Mucosa of descending colon (tissue), 3 donors: ENCODE data around the gene LGI2. TPM values are rescaled to one million over a fixed set of nuclear protein-coding genes. Genes with fewer than 3 reads are reported as not detected.

Source experiments
- ATAC-seq: fragments of 200-7000 bp; cut with Tn5 transposase; one replicate; pipeline ENCODE4 v1.9.1; 2020; ENCODE audit warnings: mild to moderate bottlenecking, moderate library complexity
- DNase-seq, 3 donors: peaks; one replicate each; pipeline ENCODE4 v3.0.0-alpha.2; 2020
- H3K36me3 ChIP-seq: fragments of 200-600 bp; one replicate; pipeline ENCODE4 v1.8.0; 2021; ENCODE audit warnings: low read depth, mild to moderate bottlenecking
- H3K4me1 ChIP-seq: fragments of 200-600 bp; one replicate; pipeline ENCODE4 v1.8.0; 2021; ENCODE audit warnings: low read depth, mild to moderate bottlenecking
- H3K4me3 ChIP-seq: fragments of 200-600 bp; one replicate; pipeline ENCODE4 v1.8.0; 2021; ENCODE audit warnings: mild to moderate bottlenecking
- H3K9me3 ChIP-seq: fragments of 200-600 bp; one replicate; pipeline ENCODE4 v1.8.0; 2021; ENCODE audit warnings: mild to moderate bottlenecking
- CTCF ChIP-seq: fragments of 200-600 bp; IDR thresholded peaks from one replicate; pipeline ENCODE4 v1.8.0; 2022; ENCODE audit warnings: antibody characterized with exemption, mild to moderate bottlenecking
- intact Hi-C, 2 donors: fragments of 100-400 bp; cut with DNase I in 1 of 2; cut with micrococcal nuclease in 1 of 2; formaldehyde crosslinking; loops; one replicate each; pipeline versions ENCODE4 v1.11.0 to v1.11.1; 2022; cut with DNase I, micrococcal nuclease
- total RNA-seq, 3 donors: library from RNA; stranded (reverse); fragmentation: NEBNext Ultra II Directional in 2 of 3; extraction: Animal tissue kit (Norgen Biotek cat#: 25700) in 2 of 3; gene quantifications; one replicate each; pipeline versions ENCODE4 v1.2.1 to v1.2.4, GENCODE V29; 2021 to 2023
- donor health status: DM: no; HTN: no; CAD: no; lungs with moderate emphysema.
- donor health status: DM: no; HTN: no; CAD: no.
- donor health status: DM: no; HTN: yes; CAD: no.

LGI2 gene
- total RNA-seq, 3 donors from 2014 or later = 0.43 to 2.5 (median 0.53) TPM

- Histone ChIP-seq H3K36me3 (no peaks in the 10 kb centered on the region), H3K4me3 (no peak overlapping the region), H3K4me1 (no peaks in the 10 kb centered on the region), H3K9me3 (no peaks in the 10 kb centered on the region)
- TF ChIP-seq CTCF = no peak
- no peak for DNase-seq
- intact Hi-C loops = no loop called here
- ATAC-seq = no peak
Measured at GRCh38 chr4:24992968-24993367, 37.8 kb downstream of the LGI2 start.

GRCh38 chr4:24991015-24991414 lies 39.7 kb downstream of the LGI2 start:
- Histone ChIP-seq H3K4me1 (no peaks in the 10 kb centered on the region), H3K9me3 (no peaks in the 10 kb centered on the region)
- intact Hi-C loops = no loop called here

GRCh38 chr4:24989327-24989726 lies 41.4 kb downstream of the LGI2 start:
- no peaks in the 10 kb centered on the region for H3K4me1 ChIP-seq
- ATAC-seq (no peak), DNase-seq (no peak)
- intact Hi-C loops = no loop called here
- no peaks in the 10 kb centered on the region for H3K36me3 ChIP-seq
- no peak overlapping the region for H3K4me3 ChIP-seq
- TF ChIP-seq CTCF = no peak
- no peaks in the 10 kb centered on the region for H3K9me3 ChIP-seq

More at GRCh38 chr4:24991015-24991414, 39.7 kb downstream of the LGI2 start:
- DNase-seq (no peak), ATAC-seq (no peak)
- TF ChIP-seq CTCF = no peak
- H3K36me3 ChIP-seq = no peaks in the 10 kb centered on the region
- no peak overlapping the region for H3K4me3 ChIP-seq

GRCh38 chr4:24988776-24989175 lies 42.0 kb downstream of the LGI2 start:
- no peak for TF ChIP-seq CTCF
- H3K4me3 ChIP-seq = no peak overlapping the region
- intact Hi-C loops = no loop called here
- DNase-seq (peak in 1 of 3 donors; percentile 24), ATAC-seq (no peak)
- H3K4me1 ChIP-seq = no peaks in the 10 kb centered on the region
- H3K36me3 ChIP-seq = no peaks in the 10 kb centered on the region
- no peaks in the 10 kb centered on the region for H3K9me3 ChIP-seq

GRCh38 chr4:24984602-24985532 lies 45.9 kb downstream of the LGI2 start:
- Histone ChIP-seq H3K4me3 (no peak overlapping the region), H3K9me3 (no peaks in the 10 kb centered on the region), H3K4me1 (no peaks in the 10 kb centered on the region), H3K36me3 (no peaks in the 10 kb centered on the region)
- no peak for TF ChIP-seq CTCF
- no peak for ATAC-seq
- intact Hi-C loops = no loop called here
- DNase-seq = no peak
